Adipocyte (in vitro differentiated cells): Measurements from ENCODE around the gene CARS1.

ENCODE experiments used
- DNase-seq: peaks from one replicate; pipeline ENCODE4 v3.0.0-alpha.2; 2015; ENCODE audit warnings: low read depth
- H3K27me3 ChIP-seq: replicated peaks from 2 replicates; pipeline ENCODE4 v1.7.0; 2013; ENCODE audit warnings: mild to moderate bottlenecking, low read length, moderate library complexity; ENCODE audit not compliant: control insufficient read depth, insufficient read depth
- H3K36me3 ChIP-seq: 2 replicates; pipeline ENCODE4 v1.7.0; 2013; ENCODE audit warnings: low read length, mild to moderate bottlenecking, moderate library complexity; ENCODE audit not compliant: control insufficient read depth, insufficient read depth, severe bottlenecking
- H3K4me1 ChIP-seq: 2 replicates; pipeline ENCODE4 v1.7.0; 2013; ENCODE audit warnings: mild to moderate bottlenecking, low read length, moderate library complexity; ENCODE audit not compliant: control insufficient read depth, insufficient read depth
- H3K4me3 ChIP-seq: 2 replicates; pipeline ENCODE4 v1.7.0; 2013; ENCODE audit warnings: mild to moderate bottlenecking, low read length, moderate library complexity
- H3K9ac ChIP-seq: 2 replicates; pipeline ENCODE4 v1.7.0; 2013; ENCODE audit warnings: mild to moderate bottlenecking, low read length, moderate library complexity
- H3K9me3 ChIP-seq: 2 replicates; pipeline ENCODE4 v1.7.0; 2013; ENCODE audit warnings: mild to moderate bottlenecking, low read length, moderate library complexity; ENCODE audit not compliant: control insufficient read depth

CARS1 gene

DNA sequence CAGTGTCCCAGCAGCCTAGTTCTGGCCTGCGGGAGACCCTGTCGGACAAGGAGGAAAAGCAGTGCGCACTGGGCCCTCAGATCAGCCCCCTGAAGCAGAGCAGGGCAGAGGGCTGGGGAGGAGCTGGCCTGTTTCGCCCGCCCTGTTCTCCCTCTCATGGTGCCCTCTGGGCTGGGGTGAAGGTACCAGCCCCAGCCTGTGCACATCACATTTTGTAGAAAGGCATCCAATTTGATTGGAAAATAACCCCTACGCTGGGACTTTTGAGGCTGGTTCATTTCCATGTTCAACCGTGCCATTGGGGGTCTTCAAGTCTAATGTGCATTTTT lies 64.3 kb downstream of the CARS1 start:
- Histone ChIP-seq H3K27me3 (no peaks in the 10 kb centered on the region), H3K4me1 (peaks cover 27% of the 10 kb centered on the region), H3K4me3 (peak overlapping the region; percentile 97), H3K9me3 (no peaks in the 10 kb centered on the region), H3K36me3 (peaks cover 8% of the 10 kb centered on the region), H3K9ac (peak overlapping the region; percentile 64)
- DNase-seq: no peak

- Histone ChIP-seq H3K9me3 (no peaks in the 10 kb centered on the region), H3K4me1 (peaks cover 29% of the 10 kb centered on the region), H3K4me3 (peak within 1 kb of the TSS; percentile 97), H3K36me3 (peaks cover 6% of the 10 kb centered on the region), H3K9ac (peak within 1 kb of the TSS; percentile 96), H3K27me3 (no peaks in the 10 kb centered on the region)
- peak; percentile 99 for DNase-seq
Measured at GRCh38 chr11:2992234-2992996, 64.8 kb downstream of the CARS1 start, which contains the start of gene NAP1L4. TSS of gene NAP1L4 (minus strand) at chr11:2992329. CDS start at chr11:2979220, 13,109 bp downstream.

- Histone ChIP-seq H3K9me3 (no peaks in the 10 kb centered on the region), H3K27me3 (no peaks in the 10 kb centered on the region), H3K4me1 (peaks cover 35% of the 10 kb centered on the region), H3K36me3 (no peaks in the 10 kb centered on the region), H3K9ac (peak overlapping the region; percentile 96), H3K4me3 (peak overlapping the region; percentile 97)
- DNase-seq: peak; percentile 85
Measured at GRCh38 chr11:2991452-2992233, 65.6 kb downstream of the CARS1 start.

GRCh38 chr11:2990617-2991451 lies 66.4 kb downstream of the CARS1 start:
- H3K4me1 ChIP-seq: peaks cover 37% of the 10 kb centered on the region
- H3K9me3 ChIP-seq: no peaks in the 10 kb centered on the region
- H3K4me3 ChIP-seq: peak overlapping the region; percentile 97
- H3K36me3 ChIP-seq: no peaks in the 10 kb centered on the region
- peak overlapping the region; percentile 96 for H3K9ac ChIP-seq
- peak; percentile 41 for DNase-seq
- no peaks in the 10 kb centered on the region for H3K27me3 ChIP-seq

GRCh38 chr11:2989551-2989950 lies 67.7 kb downstream of the CARS1 start:
- H3K4me3 ChIP-seq: peak overlapping the region; percentile 97
- H3K9me3 ChIP-seq: no peaks in the 10 kb centered on the region
- H3K36me3 ChIP-seq: no peaks in the 10 kb centered on the region
- H3K27me3 ChIP-seq: no peaks in the 10 kb centered on the region
- no peak for DNase-seq
- H3K4me1 ChIP-seq: peaks cover 43% of the 10 kb centered on the region
- peak overlapping the region; percentile 96 for H3K9ac ChIP-seq

- Histone ChIP-seq H3K9me3 (no peaks in the 10 kb centered on the region), H3K9ac (peak overlapping the region; percentile 96), H3K36me3 (no peaks in the 10 kb centered on the region), H3K27me3 (no peaks in the 10 kb centered on the region), H3K4me3 (peak overlapping the region; percentile 97), H3K4me1 (peaks cover 43% of the 10 kb centered on the region)
- DNase-seq: peak; percentile 41
Measured at GRCh38 chr11:2989006-2989405, 68.2 kb downstream of the CARS1 start.

DNA sequence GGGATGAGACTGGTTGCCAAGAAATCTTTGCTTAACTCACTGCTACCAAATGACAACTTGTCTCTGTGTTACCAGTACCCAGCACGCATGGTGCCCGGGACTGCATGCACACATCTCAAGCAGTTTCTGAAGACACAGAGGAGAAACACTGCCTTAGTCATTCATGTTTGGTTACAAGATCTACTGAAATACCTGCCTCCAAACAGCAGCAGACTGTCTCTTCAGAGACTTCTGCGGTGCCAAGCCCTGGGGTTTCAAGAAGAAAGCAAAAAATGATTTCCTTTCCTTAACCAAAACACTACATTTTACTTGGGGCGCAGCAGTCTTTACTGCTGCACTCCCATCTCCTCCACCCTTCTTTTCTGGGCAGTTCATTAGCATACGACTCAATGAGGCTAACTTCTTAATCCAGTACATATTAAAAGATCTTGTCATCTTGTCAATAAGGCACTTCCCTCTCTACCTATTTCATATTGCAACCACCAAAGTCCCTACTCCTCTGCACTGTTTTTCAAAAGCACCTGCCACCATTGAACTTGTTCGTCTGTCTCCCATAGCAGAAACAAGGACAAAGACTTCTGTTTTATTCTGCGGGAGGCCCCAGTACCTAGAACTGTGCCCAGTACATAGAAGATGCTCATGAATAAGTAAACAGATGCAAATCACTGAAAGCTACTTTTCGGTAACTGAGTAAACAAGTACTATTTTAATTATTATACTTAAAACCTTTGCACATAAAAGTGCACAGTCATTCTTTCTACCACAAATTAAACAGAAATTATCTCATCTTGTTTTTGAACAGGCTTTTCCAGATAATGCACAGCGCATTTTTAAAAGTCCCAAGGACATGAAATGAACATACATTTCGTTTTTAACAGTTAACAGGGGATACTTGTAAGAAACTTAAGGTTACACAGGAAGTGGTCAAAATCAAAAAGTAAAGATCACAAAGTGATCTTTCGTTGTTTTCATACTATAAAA lies 69.1 kb downstream of the CARS1 start:
- peak overlapping the region; percentile 96 for H3K9ac ChIP-seq
- no peaks in the 10 kb centered on the region for H3K27me3 ChIP-seq
- H3K36me3 ChIP-seq: no peaks in the 10 kb centered on the region
- H3K4me3 ChIP-seq: peak overlapping the region; percentile 97
- DNase-seq: peak; percentile 7
- peaks cover 43% of the 10 kb centered on the region for H3K4me1 ChIP-seq
- H3K9me3 ChIP-seq: no peaks in the 10 kb centered on the region

- H3K36me3 ChIP-seq: peaks cover 6% of the 10 kb centered on the region
- no peak overlapping the region for H3K4me3 ChIP-seq
- peaks cover 41% of the 10 kb centered on the region for H3K4me1 ChIP-seq
- H3K9ac ChIP-seq: no peak overlapping the region
- no peaks in the 10 kb centered on the region for H3K27me3 ChIP-seq
- H3K9me3 ChIP-seq: no peaks in the 10 kb centered on the region
- no peak for DNase-seq
Measured at GRCh38 chr11:2983908-2984307, 73.3 kb downstream of the CARS1 start.

- DNase-seq: no peak
- Histone ChIP-seq H3K27me3 (no peaks in the 10 kb centered on the region), H3K9me3 (no peaks in the 10 kb centered on the region), H3K36me3 (peaks cover 22% of the 10 kb centered on the region), H3K4me3 (no peak overlapping the region), H3K4me1 (peaks cover 30% of the 10 kb centered on the region), H3K9ac (no peak overlapping the region)
Measured at GRCh38 chr11:2982214-2982613, 75.0 kb downstream of the CARS1 start.

GRCh38 chr11:2981130-2981529 lies 76.1 kb downstream of the CARS1 start:
- Histone ChIP-seq H3K4me3 (no peak overlapping the region), H3K4me1 (peaks cover 35% of the 10 kb centered on the region), H3K9ac (no peak overlapping the region), H3K36me3 (peaks cover 33% of the 10 kb centered on the region), H3K9me3 (no peaks in the 10 kb centered on the region), H3K27me3 (no peaks in the 10 kb centered on the region)
- DNase-seq: no peak
